Stimulated activated CD4-positive, alpha-beta T cell treated with anti-CD3 and anti-CD28 coated beads, Interleukin-1b, Interleukin-23, amount 100 ng/mL, for 4 hours (primary cell): ENCODE results near the gene OR6N2.

ENCODE experiments used
- DNase-seq, 2 donors: peaks; one replicate each; pipeline ENCODE4 v3.0.0-alpha.2; 2020; ENCODE audit warnings: low read depth in 2 of 2

Gene OR6N2, protein sequence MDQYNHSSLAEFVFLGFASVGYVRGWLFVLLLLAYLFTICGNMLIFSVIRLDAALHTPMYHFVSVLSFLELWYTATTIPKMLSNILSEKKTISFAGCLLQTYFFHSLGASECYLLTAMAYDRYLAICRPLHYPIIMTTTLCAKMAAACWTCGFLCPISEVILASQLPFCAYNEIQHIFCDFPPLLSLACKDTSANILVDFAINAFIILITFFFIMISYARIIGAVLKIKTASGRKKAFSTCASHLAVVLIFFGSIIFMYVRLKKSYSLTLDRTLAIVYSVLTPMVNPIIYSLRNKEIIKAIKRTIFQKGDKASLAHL

GRCh38 chr1:158781104-158781503 is at the start of gene OR6N2:
OR6N2 (minus strand) TSS chr1:158781204; CDS start chr1:158777635, 3,569 bp downstream.
- DNase-seq: no peak

- no peak for DNase-seq
Measured at GRCh38 chr1:158830074-158830677, 49.2 kb upstream of the OR6N2 start.

GRCh38 chr1:158821723-158822122 is 40.7 kb upstream of the OR6N2 start:
- DNase-seq: no peak

- DNase-seq: no peak
Measured at GRCh38 chr1:158819461-158820443, 38.7 kb upstream of the OR6N2 start.

- no peak for DNase-seq
Measured at GRCh38 chr1:158818975-158819431, 38.0 kb upstream of the OR6N2 start.

DNA sequence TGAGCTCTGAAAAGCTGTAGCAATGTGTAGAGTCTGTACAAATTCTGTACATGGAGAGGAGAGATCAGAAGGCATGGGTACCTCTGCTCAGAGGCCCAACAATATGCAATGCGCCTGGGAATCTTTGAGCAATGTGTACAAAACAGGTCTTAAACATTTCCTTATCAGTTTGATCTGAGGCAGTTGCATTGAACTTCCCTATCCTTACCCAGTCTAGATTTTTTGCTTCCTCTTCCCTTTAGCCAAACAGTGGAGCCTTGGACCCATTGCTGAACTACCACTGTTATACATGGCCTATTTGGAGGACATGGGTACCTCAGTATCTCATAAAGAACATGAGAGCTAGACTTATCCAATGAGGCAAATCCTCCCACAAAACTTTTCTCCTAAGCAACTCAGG is 37.6 kb upstream of the OR6N2 start:
- DNase-seq: no peak

DNA sequence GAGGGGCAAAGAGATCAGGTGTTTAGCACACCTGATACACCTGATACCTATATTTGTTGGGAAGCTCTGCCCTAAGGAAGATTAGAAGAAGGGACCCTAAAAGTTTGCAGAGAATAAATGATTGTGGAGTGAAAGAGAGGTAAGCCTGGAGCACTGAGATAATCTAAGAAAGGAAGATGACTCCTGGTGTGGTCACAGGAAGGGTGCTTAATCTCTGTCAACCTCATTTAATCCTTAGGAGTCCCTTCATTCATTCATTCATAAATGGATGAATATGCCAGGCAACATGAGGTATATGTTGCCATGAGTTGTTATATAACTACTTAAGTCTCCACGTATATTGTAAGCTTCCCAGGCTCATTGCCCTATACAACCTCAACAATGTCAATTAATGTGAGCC is 34.0 kb upstream of the OR6N2 start:
- no peak for DNase-seq

DNA sequence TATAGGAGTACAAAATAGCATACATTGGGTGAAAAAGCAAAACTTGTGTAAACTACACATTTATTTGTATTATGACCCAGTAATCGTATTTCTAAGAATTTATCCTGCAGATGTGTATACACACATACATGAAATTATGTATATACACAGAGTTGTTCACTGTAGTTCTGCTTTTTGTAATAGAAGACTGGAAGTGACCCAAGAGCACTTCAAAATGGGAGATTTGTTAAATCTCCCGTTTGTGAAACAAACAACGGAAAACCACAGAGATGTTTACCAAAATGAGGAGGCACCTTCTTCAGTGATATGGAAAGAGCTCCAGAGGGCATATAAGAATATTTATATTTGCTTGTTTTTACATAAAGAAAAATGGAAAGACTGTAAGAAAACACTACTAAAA is 32.2 kb upstream of the OR6N2 start:
- no peak for DNase-seq

GRCh38 chr1:158812336-158812735 is 31.3 kb upstream of the OR6N2 start:
- DNase-seq: no peak

DNA sequence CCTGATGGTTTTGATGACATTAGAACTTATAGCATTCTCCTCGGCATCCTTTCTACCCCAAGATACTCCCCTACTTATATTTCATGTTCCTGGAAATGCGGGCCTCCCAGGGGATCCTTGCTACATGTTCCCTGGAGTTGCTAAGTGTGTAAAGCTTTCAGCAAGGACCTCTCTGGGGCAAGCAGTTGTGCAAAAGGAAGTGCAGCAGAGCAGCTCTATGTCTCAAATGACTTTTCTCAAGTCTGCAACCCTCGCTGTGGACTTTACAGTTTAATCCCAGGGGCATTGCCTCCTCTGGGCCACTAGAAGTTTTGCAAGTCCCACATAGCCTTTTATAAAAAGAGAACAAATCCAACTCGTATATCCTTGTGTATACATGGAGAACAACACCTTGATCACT is 29.3 kb upstream of the OR6N2 start:
- no peak for DNase-seq

- no peak for DNase-seq
Measured at GRCh38 chr1:158809862-158810261, 28.9 kb upstream of the OR6N2 start.

DNA sequence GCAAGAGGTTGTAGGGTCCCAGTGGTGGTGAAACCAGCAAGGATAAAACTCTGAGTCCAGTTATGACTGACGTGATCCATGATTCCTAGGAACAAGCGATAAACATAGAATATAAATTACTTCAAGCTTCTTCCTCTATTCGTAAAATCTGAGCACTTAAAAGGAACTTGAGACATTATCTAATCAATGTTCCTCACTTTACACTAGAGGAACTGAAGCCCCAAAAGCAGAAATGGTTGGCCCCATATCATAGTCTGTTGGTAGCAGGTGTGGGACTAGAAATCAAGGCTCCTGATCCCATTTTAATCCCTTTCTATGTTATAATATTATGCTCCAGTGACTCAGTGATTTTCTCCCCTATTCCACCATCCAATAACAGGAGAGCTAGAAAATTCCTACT is 28.3 kb upstream of the OR6N2 start:
- DNase-seq: no peak

DNA sequence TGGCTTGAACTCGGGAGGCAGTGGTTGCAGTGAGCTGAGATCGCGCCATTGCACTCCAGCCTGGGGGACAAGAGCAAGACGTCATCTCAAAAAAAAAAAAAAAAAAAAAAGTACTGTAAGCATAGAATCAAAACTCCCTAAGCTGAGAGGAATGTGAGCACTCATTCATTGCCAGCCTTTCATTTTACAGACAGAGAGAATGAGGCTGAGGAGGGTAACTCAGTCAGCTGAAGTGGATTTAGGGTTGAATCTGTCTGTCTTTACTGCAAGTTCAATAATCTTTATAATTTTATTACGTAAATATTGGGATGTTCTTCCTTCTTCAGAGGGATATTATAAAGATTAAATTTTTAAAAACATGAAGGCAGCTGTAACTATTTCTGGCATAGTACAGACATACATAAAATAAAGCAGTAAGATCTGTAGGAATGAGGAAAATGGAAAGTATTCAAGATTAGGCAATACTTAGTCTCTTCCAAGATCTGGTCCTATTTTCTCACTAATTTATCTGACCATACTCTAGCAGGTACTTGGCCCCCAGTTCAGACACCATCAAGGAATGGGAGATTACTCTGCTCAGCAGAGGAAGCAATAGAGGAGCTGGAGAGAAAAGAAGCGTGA is 26.0 kb upstream of the OR6N2 start:
- no peak for DNase-seq

- no peak for DNase-seq
Measured at GRCh38 chr1:158803678-158804077, 22.7 kb upstream of the OR6N2 start.

DNA sequence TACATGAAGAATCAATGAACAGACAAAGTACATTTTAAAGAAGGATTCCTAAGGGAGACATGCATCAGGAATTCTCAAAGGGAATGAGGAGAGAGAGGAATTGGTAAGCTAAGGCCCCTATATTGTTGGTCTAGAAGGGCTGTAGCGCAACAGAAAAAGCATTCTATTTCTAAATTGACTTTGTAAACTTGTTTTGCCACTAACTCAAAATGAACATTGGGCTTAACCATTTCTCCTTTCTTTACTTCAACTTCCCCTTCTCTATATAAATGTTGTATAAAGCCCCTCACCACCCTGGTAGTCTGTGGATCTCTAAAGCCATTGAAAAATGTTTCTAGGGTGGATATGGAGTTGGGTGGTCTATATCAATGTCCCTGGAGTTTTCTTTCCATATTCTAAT is 20.4 kb upstream of the OR6N2 start:
- DNase-seq: no peak

- no peak for DNase-seq
Measured at GRCh38 chr1:158800526-158800925, 19.5 kb upstream of the OR6N2 start.

GRCh38 chr1:158799689-158800088 is 18.7 kb upstream of the OR6N2 start:
- no peak for DNase-seq

DNA sequence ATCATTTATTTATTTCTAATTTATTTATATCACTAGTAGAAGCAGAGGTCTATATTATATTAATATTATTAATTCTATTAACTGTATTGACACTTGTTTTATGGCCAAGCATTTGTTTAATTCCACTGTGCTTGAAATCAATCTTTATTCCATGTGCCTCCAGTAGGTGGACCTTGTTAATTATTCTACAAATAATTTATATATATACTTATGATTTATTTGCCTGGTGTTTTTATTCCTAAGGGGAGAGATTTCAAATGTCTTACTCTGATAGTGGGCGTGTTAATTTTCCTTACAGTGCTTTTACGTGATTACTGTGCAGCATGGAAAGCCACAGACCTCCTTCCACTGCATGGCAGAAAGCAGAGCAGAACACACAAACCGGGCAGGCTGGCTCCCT is 17.5 kb upstream of the OR6N2 start:
- DNase-seq: no peak

GRCh38 chr1:158794247-158794646 is 13.2 kb upstream of the OR6N2 start:
- DNase-seq: no peak

- peak; percentile 6 to 7 for DNase-seq
Measured at GRCh38 chr1:158793604-158794003, 12.6 kb upstream of the OR6N2 start.

- DNase-seq: no peak
Measured at GRCh38 chr1:158771950-158772866, 8.8 kb downstream of the OR6N2 start, which contains the start of gene OR6N1. OR6N1 (minus strand) TSS chr1:158772195; CDS start chr1:158766682, 5,513 bp downstream.
